ENCODE measurements around the gene CHN2. TPM values are rescaled to one million over a fixed set of nuclear protein-coding genes. Genes with fewer than 3 reads are reported as not detected.
A peak's percentile ranks its signal among the peaks of the same experiment; 100 is the strongest.

Gene CHN2
- total and polyA plus RNA-seq, 8 donors = 2.8 to 8.9 (median 4.3) TPM

DNA sequence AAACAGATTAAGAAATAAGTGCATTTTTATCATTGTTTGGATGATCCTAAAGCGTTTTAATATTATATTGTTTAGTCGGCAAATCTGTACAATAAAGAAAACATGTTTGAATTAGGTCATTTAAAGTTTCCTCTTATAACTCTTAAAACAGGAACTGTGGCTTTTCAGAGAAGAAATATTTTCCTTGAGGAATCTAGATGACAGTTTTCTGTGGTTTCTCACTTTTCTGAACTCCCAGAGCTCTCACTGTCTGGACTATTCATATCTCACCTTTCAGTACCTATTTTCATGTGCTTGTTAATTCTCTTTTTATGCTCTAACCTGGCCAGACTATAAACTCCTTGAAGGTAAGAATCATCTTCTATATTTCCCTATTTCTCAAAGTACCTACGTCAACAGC lies 135.1 kb downstream of the CHN2 start:
- H3K4me3 ChIP-seq = no peak overlapping the region

DNA sequence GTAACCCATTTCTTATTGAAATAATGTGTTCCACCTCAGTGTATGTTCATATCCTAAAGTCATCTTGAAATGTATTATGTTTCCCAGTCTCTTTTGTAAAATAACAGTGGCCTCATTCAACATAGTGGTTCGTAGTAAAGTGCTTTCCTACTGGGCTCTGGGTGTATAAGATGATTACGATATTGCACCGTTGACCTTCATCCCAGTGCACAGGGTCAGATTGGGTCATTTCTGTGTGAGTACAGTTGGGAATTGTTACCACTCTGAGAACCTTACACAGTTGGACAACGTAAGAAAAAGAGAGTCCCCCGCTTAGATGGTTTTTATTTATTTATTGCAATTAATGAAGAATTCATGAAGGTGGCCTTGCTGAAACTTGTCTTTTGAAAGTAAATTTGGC lies 135.6 kb downstream of the CHN2 start:
- ATAC-seq = no peak
- intact Hi-C loops (cut with DNase I) = no loop called here
- TF ChIP-seq, protein P1, sequence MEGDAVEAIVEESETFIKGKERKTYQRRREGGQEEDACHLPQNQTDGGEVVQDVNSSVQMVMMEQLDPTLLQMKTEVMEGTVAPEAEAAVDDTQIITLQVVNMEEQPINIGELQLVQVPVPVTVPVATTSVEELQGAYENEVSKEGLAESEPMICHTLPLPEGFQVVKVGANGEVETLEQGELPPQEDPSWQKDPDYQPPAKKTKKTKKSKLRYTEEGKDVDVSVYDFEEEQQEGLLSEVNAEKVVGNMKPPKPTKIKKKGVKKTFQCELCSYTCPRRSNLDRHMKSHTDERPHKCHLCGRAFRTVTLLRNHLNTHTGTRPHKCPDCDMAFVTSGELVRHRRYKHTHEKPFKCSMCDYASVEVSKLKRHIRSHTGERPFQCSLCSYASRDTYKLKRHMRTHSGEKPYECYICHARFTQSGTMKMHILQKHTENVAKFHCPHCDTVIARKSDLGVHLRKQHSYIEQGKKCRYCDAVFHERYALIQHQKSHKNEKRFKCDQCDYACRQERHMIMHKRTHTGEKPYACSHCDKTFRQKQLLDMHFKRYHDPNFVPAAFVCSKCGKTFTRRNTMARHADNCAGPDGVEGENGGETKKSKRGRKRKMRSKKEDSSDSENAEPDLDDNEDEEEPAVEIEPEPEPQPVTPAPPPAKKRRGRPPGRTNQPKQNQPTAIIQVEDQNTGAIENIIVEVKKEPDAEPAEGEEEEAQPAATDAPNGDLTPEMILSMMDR (IDR thresholded peaks at IDR 0.05) = no peak

More for the DNA sequence above, 135.1 kb downstream of the CHN2 start:
- Histone ChIP-seq H3K27ac (no peak overlapping the region), H3K27me3 (peaks cover 0 to 27% of the 10 kb centered on the region in 2 donors), H3K4me1 (peaks cover 0 to 16% of the 10 kb centered on the region in 2 donors), H3K9me3 (no peaks in the 10 kb centered on the region), H3K36me3 (no peaks in the 10 kb centered on the region)
- intact Hi-C loops (cut with DNase I) = no loop called here
- TF ChIP-seq, protein P1 (IDR thresholded peaks at IDR 0.05) = no peak
- DNase-seq (no peak), ATAC-seq (no peak)

DNA sequence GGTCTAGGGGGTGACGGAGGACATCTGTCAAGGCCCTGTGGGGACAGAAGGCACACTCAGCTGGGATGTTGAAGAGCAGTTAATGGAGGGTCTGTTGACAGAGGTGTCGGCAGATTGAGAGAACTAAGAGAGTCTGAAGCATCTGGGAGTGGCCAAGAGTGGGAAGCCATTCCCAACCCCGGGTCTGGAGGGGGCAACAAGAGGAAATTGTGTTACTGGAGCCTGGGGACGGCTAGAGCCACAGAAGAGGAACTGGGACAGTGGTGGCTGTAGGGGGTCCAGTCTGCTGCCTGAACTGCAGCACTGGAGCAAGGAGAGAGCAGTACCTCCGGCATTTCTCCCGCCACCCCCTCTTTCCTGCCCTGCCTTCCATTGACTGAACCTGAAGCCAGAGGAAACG lies 136.6 kb downstream of the CHN2 start:
- ATAC-seq (no peak), DNase-seq (no peak)
- Histone ChIP-seq H3K4me3 (no peak overlapping the region), H3K27me3 (peaks cover 0 to 27% of the 10 kb centered on the region in 2 donors), H3K36me3 (no peaks in the 10 kb centered on the region), H3K27ac (no peak overlapping the region), H3K9me3 (no peaks in the 10 kb centered on the region), H3K4me1 (peaks cover 0 to 16% of the 10 kb centered on the region in 2 donors)
- TF ChIP-seq, protein P1 (IDR thresholded peaks at IDR 0.05) = no peak
- intact Hi-C loops (cut with DNase I) = no loop called here

More for the DNA sequence above, 135.6 kb downstream of the CHN2 start:
- Histone ChIP-seq H3K9me3 (no peaks in the 10 kb centered on the region), H3K27ac (no peak overlapping the region), H3K4me3 (no peak overlapping the region), H3K4me1 (peaks cover 0 to 16% of the 10 kb centered on the region in 2 donors), H3K36me3 (no peaks in the 10 kb centered on the region), H3K27me3 (peaks cover 0 to 27% of the 10 kb centered on the region in 2 donors)
- DNase-seq = no peak

DNA sequence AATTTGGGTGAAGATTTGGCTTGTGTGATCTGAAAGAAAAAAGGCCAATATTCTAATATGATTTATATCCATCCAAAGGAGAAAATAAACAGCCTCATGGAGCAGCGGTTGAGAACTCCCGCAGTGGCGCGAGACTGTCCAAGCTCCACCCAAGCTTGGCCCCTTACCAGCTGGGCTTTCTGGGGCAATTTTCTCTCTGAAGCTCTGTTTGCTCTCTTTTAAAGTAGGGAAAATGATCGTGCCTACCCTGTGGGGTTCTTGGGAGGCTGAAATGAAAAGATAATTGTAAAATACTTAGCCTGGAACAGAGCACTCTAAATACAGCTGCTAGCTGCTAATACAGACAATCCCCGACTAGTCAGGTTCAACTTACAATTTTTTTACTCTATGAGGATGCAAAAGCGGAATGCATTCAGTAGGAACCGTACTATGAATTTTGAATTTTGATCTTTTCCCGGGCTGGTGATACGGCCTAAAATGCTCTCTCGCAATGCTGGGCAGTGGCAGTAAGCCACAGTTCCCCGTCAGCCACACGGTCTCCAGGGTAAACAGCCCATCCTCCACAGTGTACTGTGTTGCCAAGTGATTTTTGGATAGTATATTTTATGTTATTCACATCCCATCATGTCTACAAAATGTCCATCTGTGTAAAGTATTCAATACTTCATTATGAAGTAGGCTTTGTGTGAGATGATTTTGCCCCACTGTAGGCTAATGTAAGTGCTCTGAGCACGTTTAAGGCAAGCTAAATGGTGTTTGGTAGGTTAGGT lies 137.7 kb downstream of the CHN2 start:
- peak; percentile 17 for ATAC-seq
- peaks cover 0 to 27% of the 10 kb centered on the region in 2 donors for H3K27me3 ChIP-seq
- H3K4me1 ChIP-seq = peaks cover 0 to 20% of the 10 kb centered on the region in 2 donors
- intact Hi-C loops (cut with DNase I) = no loop called here
- H3K36me3 ChIP-seq = no peaks in the 10 kb centered on the region
- no peaks in the 10 kb centered on the region for H3K9me3 ChIP-seq
- H3K27ac ChIP-seq = no peak overlapping the region
- H3K4me3 ChIP-seq = no peak overlapping the region
- peak in 2 of 4 donors; percentile 80 to 88 for DNase-seq
- TF ChIP-seq, protein P1 (IDR thresholded peaks at IDR 0.05) = no peak
